Cardiac muscle cell (in vitro differentiated cells and primary cell): ENCODE data around the gene KIF26B. TPM values are rescaled to one million over a fixed set of nuclear protein-coding genes. Genes with fewer than 3 reads are reported as not detected.
A peak's percentile ranks its signal among the peaks of the same experiment; 100 is the strongest.

ENCODE experiments used
- DNase-seq, 2 donors: peaks; one replicate each; pipeline versions ENCODE4 v3.0.0 to v3.0.0-alpha.2; 2010 to 2017; ENCODE audit warnings: low read depth in 1 of 2, low spot score in 1 of 2
- H3K27ac ChIP-seq: fragments of 200-600 bp; sonication (generic); 2 replicates; pipeline ENCODE4 v1.5.1; 2016
- H3K27me3 ChIP-seq: fragments of 200-600 bp; sonication (generic); 2 replicates; pipeline ENCODE4 v1.6.0; 2016; ENCODE audit warnings: control low read depth
- H3K36me3 ChIP-seq: fragments of 200-600 bp; sonication (generic); 2 replicates; pipeline ENCODE4 v1.5.1; 2016; ENCODE audit warnings: control low read depth
- H3K4me1 ChIP-seq: fragments of 200-600 bp; sonication (generic); 2 replicates; pipeline ENCODE4 v1.8.1; 2017; ENCODE audit warnings: low read depth, mild to moderate bottlenecking, mixed run types
- H3K4me3 ChIP-seq: fragments of 200-600 bp; sonication (generic); 2 replicates; pipeline ENCODE4 v1.5.1; 2016; ENCODE audit warnings: mild to moderate bottlenecking
- H3K9me3 ChIP-seq: fragments of 200-600 bp; sonication (generic); 2 replicates; pipeline ENCODE4 v1.5.1; 2017; ENCODE audit warnings: low read depth, mild to moderate bottlenecking, control low read depth
- CTCF ChIP-seq: IDR thresholded peaks from 2 replicates; pipeline ENCODE4 v1.5.1; 2012; ENCODE audit warnings: low read depth, mild to moderate bottlenecking, low read length
- polyA plus RNA-seq: library from polyadenylated mRNA; unstranded; fragments of >200 nt; fragmentation: Nextera tagmentation; extraction: Ambion mirVana; gene quantifications from 2 replicates; pipeline ENCODE4 v1.2.1, GENCODE V29; 2016
- total RNA-seq: library from RNA; depleted of rRNA; stranded (reverse); fragments of >200 nt; gene quantifications from 2 replicates; pipeline ENCODE4 v1.2.3, GENCODE V29; 2016

KIF26B gene
- total and polyA plus RNA-seq, 2 experiments from 2014 or later, result 58.9 to 177 TPM

- Histone ChIP-seq H3K27me3 (no peaks in the 10 kb centered on the region), H3K27ac (peak overlapping the region; percentile 42)
- DNase-seq, result peak in 1 of 2 donors; percentile 22
Measured at GRCh38 chr1:245235156-245235555, 80.4 kb downstream of the KIF26B start.

GRCh38 chr1:245240648-245241165 lies 85.9 kb downstream of the KIF26B start:
- H3K4me3 ChIP-seq, result no peak overlapping the region
- H3K36me3 ChIP-seq, result no peaks in the 10 kb centered on the region
- H3K27me3 ChIP-seq, result no peaks in the 10 kb centered on the region
- peak overlapping the region; percentile 64 for H3K27ac ChIP-seq
- no peak for DNase-seq
- H3K4me1 ChIP-seq, result no peaks in the 10 kb centered on the region
- TF ChIP-seq CTCF, result no peak
- H3K9me3 ChIP-seq, result no peaks in the 10 kb centered on the region

More at GRCh38 chr1:245235156-245235555, 80.4 kb downstream of the KIF26B start:
- H3K36me3 ChIP-seq, result peaks cover 1% of the 10 kb centered on the region
- H3K4me3 ChIP-seq, result no peak overlapping the region
- TF ChIP-seq CTCF, result no peak
- no peaks in the 10 kb centered on the region for H3K9me3 ChIP-seq
- H3K4me1 ChIP-seq, result peaks cover 7% of the 10 kb centered on the region

GRCh38 chr1:245241526-245242130 lies 86.8 kb downstream of the KIF26B start:
- H3K4me3 ChIP-seq, result no peak overlapping the region
- no peak for DNase-seq
- H3K27ac ChIP-seq, result peak overlapping the region; percentile 64
- no peak for TF ChIP-seq CTCF
- no peaks in the 10 kb centered on the region for H3K9me3 ChIP-seq
- H3K36me3 ChIP-seq, result no peaks in the 10 kb centered on the region
- H3K27me3 ChIP-seq, result no peaks in the 10 kb centered on the region
- no peaks in the 10 kb centered on the region for H3K4me1 ChIP-seq

- Histone ChIP-seq H3K27me3 (no peaks in the 10 kb centered on the region), H3K4me3 (no peak overlapping the region), H3K27ac (no peak overlapping the region), H3K4me1 (no peaks in the 10 kb centered on the region), H3K9me3 (no peaks in the 10 kb centered on the region), H3K36me3 (peaks cover 3% of the 10 kb centered on the region)
- DNase-seq, result no peak
- TF ChIP-seq CTCF, result no peak
Measured at GRCh38 chr1:245242989-245243388, 88.2 kb downstream of the KIF26B start.

- Histone ChIP-seq H3K4me1 (no peaks in the 10 kb centered on the region), H3K4me3 (no peak overlapping the region), H3K9me3 (no peaks in the 10 kb centered on the region), H3K27ac (peak overlapping the region; percentile 61), H3K36me3 (peaks cover 19% of the 10 kb centered on the region), H3K27me3 (no peaks in the 10 kb centered on the region)
- DNase-seq, result no peak
- no peak for TF ChIP-seq CTCF
Measured at GRCh38 chr1:245245021-245245667, 90.4 kb downstream of the KIF26B start.
